Ramos (cell line): Measurements from ENCODE around the gene THSD7B.
"Not testable (repeated sequence)": the region's sequence is repeated elsewhere in the genome, so short reads cannot be mapped to it uniquely, and the experiment has no call there.

Source experiments
- in situ Hi-C: fragments of 300-500 bp; cut with MboI; formaldehyde crosslinking; loops from one replicate; pipeline ENCODE4 v1.14.3; 2022; ENCODE audit warnings: low sequenced_read_pairs; ENCODE audit not compliant: unreplicated experiment

THSD7B gene

DNA sequence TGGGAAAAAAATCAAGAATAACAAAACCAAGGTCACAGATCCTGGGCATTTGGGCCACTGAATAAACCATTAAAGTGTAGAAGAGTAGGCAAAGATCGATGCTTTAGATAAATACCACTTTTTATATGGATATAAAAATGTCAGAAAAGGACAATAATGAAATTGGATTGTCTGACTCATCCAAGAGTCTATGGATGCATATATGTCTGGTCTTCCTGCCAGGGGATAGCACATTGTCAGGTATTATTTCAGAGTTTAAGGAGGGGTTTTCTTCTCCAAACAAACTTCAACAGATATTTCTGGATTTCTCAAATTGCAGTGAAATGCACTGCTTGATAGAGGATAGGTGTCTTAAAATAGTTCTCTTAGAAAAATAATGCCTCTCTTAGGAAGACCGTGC is 466.7 kb downstream of the THSD7B start:
- in situ Hi-C loops, result no loop called here

GRCh38 chr2:137233091-137233490 is 467.7 kb downstream of the THSD7B start:
- in situ Hi-C loops, result no loop called here

GRCh38 chr2:137237055-137237454 is 471.7 kb downstream of the THSD7B start:
- in situ Hi-C loops, result no loop called here

- in situ Hi-C loops, result no loop called here
Observed at GRCh38 chr2:137238065-137238464, 472.7 kb downstream of the THSD7B start.

DNA sequence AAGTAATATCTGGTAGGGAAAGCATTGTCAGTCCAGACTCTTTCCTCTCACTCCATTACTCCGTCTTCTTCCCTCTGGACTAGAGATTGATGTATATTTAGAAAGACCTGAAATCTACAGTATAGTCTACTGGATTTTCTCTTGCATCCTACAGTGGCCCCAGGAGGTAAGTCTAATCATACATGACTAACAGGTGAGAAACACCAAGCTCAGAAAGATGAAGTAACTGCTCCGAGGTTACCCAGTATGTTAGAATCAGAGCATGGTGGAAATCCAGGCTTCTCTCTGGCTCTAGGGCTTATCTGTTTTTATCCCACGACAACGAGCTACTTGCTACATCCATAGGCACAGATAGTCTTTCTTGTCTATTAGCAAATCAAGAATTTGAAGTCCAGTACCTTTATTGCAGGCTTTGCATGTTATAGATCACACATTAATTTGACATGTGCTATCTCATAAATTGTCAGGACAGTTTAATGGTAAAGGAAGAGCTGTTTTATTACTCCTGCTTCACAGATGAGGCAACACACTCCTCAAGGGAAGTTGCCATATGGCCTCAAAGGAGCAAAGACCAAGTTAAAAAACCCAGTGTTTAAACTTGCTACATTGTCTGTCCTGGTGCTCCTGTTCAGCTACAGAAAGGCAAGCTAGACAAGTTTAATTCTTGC is 484.3 kb downstream of the THSD7B start:
- in situ Hi-C loops, result no loop called here

DNA sequence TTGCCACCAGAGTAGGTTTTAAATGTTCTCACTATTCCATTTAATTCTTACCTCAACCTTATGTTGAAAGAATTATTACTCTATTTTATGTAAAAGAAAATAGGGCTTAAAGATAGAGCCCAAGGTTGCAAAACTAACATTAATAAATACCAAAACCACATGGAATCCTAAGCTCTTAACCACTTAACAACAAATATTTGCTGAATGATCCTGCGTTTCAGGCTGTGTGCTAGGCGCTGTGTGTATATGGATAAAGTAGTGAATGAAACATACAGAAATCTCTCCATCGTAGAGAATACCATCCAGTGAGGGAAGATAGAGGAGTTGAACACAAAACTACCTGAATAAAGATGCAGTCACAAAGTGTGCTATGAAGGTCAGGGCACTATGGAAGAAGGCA is 485.1 kb downstream of the THSD7B start:
- in situ Hi-C loops, result no loop called here

DNA sequence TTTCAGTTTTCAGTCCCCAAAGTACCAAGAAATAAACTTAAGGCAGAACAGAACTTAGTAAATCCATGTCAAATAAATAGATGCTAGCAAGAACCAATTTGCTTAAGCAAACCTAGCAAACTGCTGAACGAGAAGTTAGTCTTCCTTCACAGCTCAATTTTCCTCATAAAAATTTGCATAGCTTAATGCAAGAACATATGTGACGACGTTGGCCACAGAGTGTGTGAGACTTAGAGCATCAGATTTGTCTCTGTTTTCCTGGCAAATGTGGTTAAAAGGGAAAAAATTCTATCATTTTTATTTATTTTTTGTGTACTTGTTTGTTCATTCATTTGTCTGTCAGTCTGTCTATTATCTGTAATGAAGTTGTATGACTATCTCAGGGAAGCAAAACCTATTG is 485.7 kb downstream of the THSD7B start:
- in situ Hi-C loops, result no loop called here

DNA sequence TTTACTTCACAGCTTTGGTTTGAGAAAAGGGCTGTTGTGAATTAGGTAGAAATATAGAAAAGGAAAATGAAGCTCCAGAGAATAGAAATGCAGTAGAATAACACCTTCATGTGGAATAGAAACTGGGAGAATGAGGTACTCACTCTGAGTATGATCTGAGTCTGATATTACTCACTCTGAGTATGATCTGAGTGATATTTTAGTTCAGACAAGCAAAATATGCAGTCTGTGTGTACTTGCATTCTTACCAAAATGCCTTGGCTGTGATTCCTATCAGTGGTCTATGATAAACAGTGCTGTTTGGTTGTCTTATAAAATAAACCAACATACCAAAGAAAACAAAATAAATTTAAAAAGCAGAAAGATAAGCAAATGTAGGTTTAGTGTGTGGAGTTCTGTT is 487.6 kb downstream of the THSD7B start:
- in situ Hi-C loops, result no loop called here

GRCh38 chr2:137254052-137254451 is 488.7 kb downstream of the THSD7B start:
- in situ Hi-C loops, result no loop called here

DNA sequence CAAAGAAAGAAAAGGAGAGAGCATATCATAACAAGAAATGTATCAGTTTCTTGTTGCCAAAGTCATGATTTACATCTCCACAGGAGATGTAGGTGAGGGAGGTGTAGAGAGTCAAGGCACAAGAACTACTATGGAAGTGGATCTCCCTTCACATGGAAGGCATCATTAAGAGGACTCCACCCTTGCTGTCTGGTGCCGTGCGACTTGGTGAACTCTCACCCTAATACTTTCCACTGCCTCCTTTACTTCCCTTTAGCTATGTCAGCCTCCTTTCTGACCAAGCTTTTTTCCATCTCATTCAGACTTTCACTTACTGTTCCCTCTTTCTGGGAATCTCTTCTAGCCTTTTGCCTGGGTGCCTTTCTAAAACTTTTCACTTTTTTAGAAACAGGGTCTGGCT is 490.0 kb downstream of the THSD7B start:
- in situ Hi-C loops, result no loop called here

GRCh38 chr2:137255990-137256389 is 490.6 kb downstream of the THSD7B start:
- in situ Hi-C loops, result no loop called here

GRCh38 chr2:137261881-137262585 is 496.7 kb downstream of the THSD7B start:
- in situ Hi-C loops, result no loop called here

GRCh38 chr2:137262594-137262993 is 497.2 kb downstream of the THSD7B start:
- in situ Hi-C loops, result no loop called here

GRCh38 chr2:137287913-137288639 is 522.7 kb downstream of the THSD7B start:
- in situ Hi-C loops, result no loop called here

DNA sequence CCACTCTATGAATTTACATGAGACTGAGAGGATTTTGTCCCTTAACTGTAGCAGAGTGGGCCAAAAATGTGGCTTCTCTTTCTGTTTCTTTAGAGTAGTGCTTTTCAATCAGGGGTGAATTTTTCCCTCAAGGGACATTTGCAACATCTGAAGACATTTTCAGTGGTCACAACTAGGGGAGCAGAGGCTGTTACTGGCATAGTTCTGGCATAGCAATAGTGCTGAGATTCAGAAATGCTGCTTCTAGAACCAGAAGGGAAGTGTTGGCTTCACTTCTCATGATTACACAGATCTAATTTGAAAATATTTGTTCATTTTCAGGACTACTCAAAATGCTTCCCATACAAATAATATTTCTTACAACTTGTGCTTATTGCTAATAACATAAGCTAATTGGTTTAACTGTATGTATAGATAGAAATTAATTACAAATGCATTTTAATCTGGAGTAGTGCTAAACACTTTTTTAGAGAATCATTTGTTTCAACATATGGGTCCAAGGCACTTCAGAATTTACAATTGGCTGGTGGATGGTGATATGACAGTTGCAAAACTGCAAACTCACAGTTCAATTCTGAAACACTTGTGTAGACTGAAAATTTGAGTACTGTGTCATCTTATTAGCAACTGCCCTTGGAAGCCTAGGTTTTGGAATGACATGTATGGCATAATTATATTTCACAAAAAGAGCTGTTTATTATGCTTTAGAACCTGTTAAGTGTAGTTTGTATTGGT is 526.7 kb downstream of the THSD7B start:
- in situ Hi-C loops, result no loop called here

DNA sequence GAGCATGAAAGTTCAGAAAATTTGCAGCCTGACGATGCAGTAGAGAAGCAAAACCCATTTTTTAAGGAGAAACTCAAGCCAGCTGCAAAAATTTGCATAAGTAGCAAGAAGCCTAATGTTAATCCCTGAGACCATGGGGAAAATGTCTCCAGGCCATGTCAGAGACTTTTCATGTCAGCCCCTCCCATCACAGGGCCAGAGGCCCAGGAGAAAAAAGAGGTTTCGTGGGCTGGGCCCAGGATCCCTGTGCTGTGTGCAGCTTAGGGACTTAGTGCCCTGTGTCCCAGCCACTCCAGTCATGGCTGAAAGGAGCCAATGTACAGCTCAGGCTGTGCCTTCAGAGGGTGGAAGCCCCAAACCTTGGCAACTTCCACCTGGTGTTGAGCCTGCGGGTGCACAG is 533.0 kb downstream of the THSD7B start:
- in situ Hi-C loops, result no loop called here

GRCh38 chr2:137300987-137301386 is 535.6 kb downstream of the THSD7B start:
- in situ Hi-C loops, result no loop called here

GRCh38 chr2:137302957-137303356 is 537.6 kb downstream of the THSD7B start:
- in situ Hi-C loops, result no loop called here

DNA sequence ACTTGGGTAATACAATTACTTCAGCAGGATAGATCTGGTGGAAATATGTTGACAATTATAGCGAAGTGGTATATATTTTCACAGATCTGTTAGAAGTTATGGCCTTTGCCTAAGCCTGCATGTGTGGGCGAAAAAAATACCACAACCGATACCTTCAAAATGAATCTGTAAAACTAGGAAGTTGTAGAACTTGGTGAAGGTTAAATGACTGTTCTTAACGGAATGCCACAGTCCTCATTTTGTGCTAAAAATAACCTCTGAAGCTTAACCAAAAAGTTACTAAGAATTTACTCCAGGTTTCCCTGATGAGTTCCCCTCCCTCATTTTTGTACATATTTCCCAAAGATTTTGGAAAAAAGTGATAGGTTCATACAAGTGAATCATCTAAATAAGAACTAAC is 550.7 kb downstream of the THSD7B start:
- in situ Hi-C loops, result no loop called here

- in situ Hi-C loops, result no loop called here
Observed at GRCh38 chr2:137321566-137321965, 556.2 kb downstream of the THSD7B start.

- in situ Hi-C loops, result not testable (repeated sequence)
Observed at GRCh38 chr2:137331562-137331961, 566.2 kb downstream of the THSD7B start.
